H1 (cell line): ENCODE results near the gene HRH3. TPM values are rescaled to one million over a fixed set of nuclear protein-coding genes. Genes with fewer than 3 reads are reported as not detected.

Experiments
- CTCF ChIA-PET: fragments of 300-600 bp; sonication (Branson Sonifier 250); formaldehyde crosslinking; loops from one replicate; lab custom pipeline; 2021; ENCODE audit not compliant: partially characterized antibody; lab: Charles Lee
- POLR2A ChIA-PET: fragments of 300-600 bp; sonication (Branson Sonifier 250); formaldehyde crosslinking; loops from one replicate; lab custom pipeline; 2021; ENCODE audit warnings: inconsistent platforms; ENCODE audit not compliant: partially characterized antibody; lab: Charles Lee
- DNase-seq, 2 experiments: peaks; one replicate each; pipeline versions ENCODE4 v3.0.0 to v3.0.0-alpha.2; 2010 to 2022; ENCODE audit warnings: low spot score in 2 of 2, low read depth in 1 of 2, mixed read lengths in 1 of 2
- FAIRE-seq: peaks from 2 replicates; lab custom pipeline; 2011; peaks lifted over from hg19 to GRCh38; lab: Jason Lieb, UNC
- H2AFZ ChIP-seq: 2 replicates; pipeline ENCODE4 v1.8.1; 2012; ENCODE audit warnings: low read length, inconsistent platforms
- H2AK5ac ChIP-seq: 2 replicates; pipeline ENCODE4 v1.6.1; 2013; ENCODE audit warnings: low read depth, low read length
- H2BK120ac ChIP-seq: replicated peaks from 2 replicates; pipeline ENCODE3; 2013; ENCODE audit warnings: low read depth, low read length, inconsistent platforms
- H2BK12ac ChIP-seq: 2 replicates; pipeline ENCODE4 v1.6.1; 2013; ENCODE audit warnings: low read depth, low read length
- H2BK15ac ChIP-seq: 2 replicates; pipeline ENCODE4 v1.6.1; 2013; ENCODE audit warnings: low read length
- H2BK20ac ChIP-seq: 2 replicates; pipeline ENCODE4 v1.6.1; 2013; ENCODE audit warnings: low read length
- H2BK5ac ChIP-seq: 2 replicates; pipeline ENCODE4 v1.6.1; 2013; ENCODE audit warnings: low read depth, low read length
- H3K14ac ChIP-seq: 2 replicates; pipeline ENCODE4 v1.6.1; 2013; ENCODE audit warnings: inconsistent platforms; ENCODE audit not compliant: insufficient read length
- H3K18ac ChIP-seq: 2 replicates; pipeline ENCODE4 v1.6.1; 2013; ENCODE audit warnings: low read length; ENCODE audit errors: extremely low read depth
- H3K23ac ChIP-seq: 2 replicates; pipeline ENCODE4 v1.6.1; 2013; ENCODE audit warnings: inconsistent platforms; ENCODE audit not compliant: insufficient read length
- H3K23me2 ChIP-seq: 2 replicates; pipeline ENCODE4 v1.6.1; 2013; ENCODE audit warnings: low read depth, low read length
- H3K27ac ChIP-seq: 2 replicates; pipeline ENCODE4 v1.6.1; 2011; ENCODE audit warnings: low read depth, low read length, inconsistent platforms
- H3K27me3 ChIP-seq, 4 experiments: replicated peaks in 1 of 4; 1 replicate in 1 of 4; 2 replicates in 3 of 4; pipeline versions ENCODE4 v1.6.1 to v1.8.1; 2011 to 2013; ENCODE audit warnings: low read length in 3 of 4, mild to moderate bottlenecking in 3 of 4, inconsistent platforms in 2 of 4, mixed read lengths in 2 of 4, moderate library complexity in 1 of 4; ENCODE audit not compliant: control insufficient read depth in 3 of 4, insufficient read depth in 3 of 4; ENCODE audit errors: extremely low read depth in 1 of 4
- H3K36me3 ChIP-seq, 4 experiments: 2 replicates each; pipeline versions ENCODE4 v1.6.1 to v1.8.1; 2011 to 2013; ENCODE audit warnings: mild to moderate bottlenecking in 4 of 4, low read length in 3 of 4, moderate library complexity in 2 of 4, control low read depth in 1 of 4, inconsistent platforms in 1 of 4; ENCODE audit not compliant: insufficient read depth in 4 of 4, control insufficient read depth in 2 of 4
- H3K4ac ChIP-seq: replicated peaks from 2 replicates; pipeline ENCODE3; 2013; ENCODE audit warnings: low read length, low read depth, mixed read lengths, inconsistent platforms; ENCODE audit not compliant: insufficient read length
- H3K4me1 ChIP-seq, 4 experiments: replicated peaks in 1 of 4; 1 replicate in 1 of 4; 2 replicates in 3 of 4; pipeline versions ENCODE4 v1.6.1 to v1.8.1; 2011 to 2013; ENCODE audit warnings: low read length in 3 of 4, inconsistent platforms in 2 of 4, mixed read lengths in 1 of 4; ENCODE audit not compliant: insufficient read depth in 4 of 4, control insufficient read depth in 3 of 4
- H3K4me2 ChIP-seq, 2 experiments: 2 replicates each; pipeline versions ENCODE4 v1.6.1 to v1.8.1; 2011 to 2013; ENCODE audit warnings: low read depth in 2 of 2, low read length in 2 of 2, control low read depth in 1 of 2, inconsistent platforms in 1 of 2, mild to moderate bottlenecking in 1 of 2; ENCODE audit not compliant: insufficient read depth in 1 of 2
- H3K4me3 ChIP-seq, 4 experiments: fragments of 200-600, 300-600 bp in 1 of 4; sonication (generic), shearing (Covaris generic), sonication (Bioruptor Twin) in 1 of 4; 2 replicates each; pipeline versions ENCODE4 v1.5.1 to v1.8.1; 2011 to 2016; ENCODE audit warnings: low read length in 4 of 4, low read depth in 3 of 4, control low read depth in 2 of 4, inconsistent platforms in 2 of 4, mild to moderate bottlenecking in 2 of 4, mixed read lengths in 1 of 4, moderate library complexity in 1 of 4; ENCODE audit not compliant: insufficient read depth in 2 of 4; ENCODE audit errors: extremely low read depth in 1 of 4
- H3K56ac ChIP-seq: replicated peaks from 2 replicates; pipeline ENCODE3; 2013; ENCODE audit warnings: low read depth, mild to moderate bottlenecking, mixed read lengths, low read length, inconsistent platforms; ENCODE audit not compliant: insufficient read length
- H3K79me1 ChIP-seq: 2 replicates; pipeline ENCODE4 v1.6.1; 2013; ENCODE audit warnings: low read depth, low read length, control low read depth
- H3K79me2 ChIP-seq, 2 experiments: 2 replicates each; pipeline versions ENCODE4 v1.6.1 to v1.8.1; 2012 to 2013; ENCODE audit warnings: low read length in 2 of 2, mild to moderate bottlenecking in 2 of 2, inconsistent platforms in 1 of 2; ENCODE audit not compliant: insufficient read depth in 2 of 2, control insufficient read depth in 1 of 2
- H3K9ac ChIP-seq, 4 experiments: replicated peaks in 1 of 4; 1 replicate in 1 of 4; 2 replicates in 3 of 4; pipeline versions ENCODE4 v1.6.1 to v1.8.1; 2011 to 2013; ENCODE audit warnings: low read depth in 3 of 4, low read length in 3 of 4, control low read depth in 2 of 4, mild to moderate bottlenecking in 2 of 4, moderate library complexity in 2 of 4, inconsistent platforms in 1 of 4; ENCODE audit errors: extremely low read depth in 1 of 4
- H3K9me3 ChIP-seq, 2 experiments: 2 replicates each; pipeline versions ENCODE4 v1.6.1 to v1.8.1; 2012 to 2013; ENCODE audit warnings: mild to moderate bottlenecking in 2 of 2, moderate library complexity in 2 of 2, control low read depth in 1 of 2, inconsistent platforms in 1 of 2, low read depth in 1 of 2, low read length in 1 of 2, mixed read lengths in 1 of 2; ENCODE audit not compliant: insufficient read depth in 2 of 2
- H4K20me1 ChIP-seq, 2 experiments: replicated peaks in 1 of 2; 2 replicates each; pipeline versions ENCODE3 to v1.8.1; 2011 to 2013; ENCODE audit warnings: inconsistent platforms in 2 of 2, low read length in 2 of 2, mild to moderate bottlenecking in 1 of 2; ENCODE audit not compliant: insufficient read depth in 2 of 2, control insufficient read depth in 1 of 2
- H4K5ac ChIP-seq: 2 replicates; pipeline ENCODE4 v1.6.1; 2013; ENCODE audit warnings: low read length, low read depth, mixed read lengths, inconsistent platforms; ENCODE audit not compliant: insufficient read length
- H4K8ac ChIP-seq: 2 replicates; pipeline ENCODE4 v1.8.0; 2013; ENCODE audit warnings: mild to moderate bottlenecking, moderate library complexity, low read length, inconsistent platforms; ENCODE audit not compliant: insufficient read depth; ENCODE audit errors: extremely low read depth
- H4K91ac ChIP-seq: replicated peaks from 2 replicates; pipeline ENCODE3; 2013; ENCODE audit warnings: low read length, mixed read lengths, inconsistent platforms; ENCODE audit not compliant: insufficient read length
- CEBPB ChIP-seq: IDR thresholded peaks from 2 replicates; pipeline ENCODE4 v1.6.1; 2012; ENCODE audit warnings: low read depth, low read length
- GABPA ChIP-seq: IDR thresholded peaks from 2 replicates; pipeline ENCODE4 v1.6.1; 2011; ENCODE audit warnings: mild to moderate bottlenecking, low read length, moderate library complexity, borderline replicate concordance; ENCODE audit not compliant: insufficient read depth
- JUN ChIP-seq: IDR thresholded peaks from 2 replicates; pipeline ENCODE4 v1.6.1; 2011; ENCODE audit warnings: low read depth, mild to moderate bottlenecking, improper control_type of control experiment, low read length
- RFX5 ChIP-seq: IDR thresholded peaks from 2 replicates; pipeline ENCODE4 v1.6.1; 2011; ENCODE audit warnings: low read depth, low read length, improper control_type of control experiment, borderline replicate concordance
- RXRA ChIP-seq: IDR thresholded peaks from 2 replicates; pipeline ENCODE4 v1.6.1; 2011; ENCODE audit warnings: low read depth, mild to moderate bottlenecking, low read length, moderate library complexity; ENCODE audit not compliant: insufficient read depth
- SUZ12 ChIP-seq: fragments of 200-600 bp; sonication (generic); IDR thresholded peaks from 2 replicates; pipeline ENCODE4 v1.6.1; 2012; ENCODE audit warnings: mild to moderate bottlenecking, inconsistent platforms, low read length, moderate library complexity, mixed read lengths
- TAF1 ChIP-seq: IDR thresholded peaks from 2 replicates; pipeline ENCODE4 v1.6.1; 2011; ENCODE audit warnings: mild to moderate bottlenecking, low read depth, low read length
- WGBS, 2 experiments: shearing (Covaris generic) in 1 of 2; methylation state at CpG; one replicate each; pipeline versions ENCODE4 v1.1.6 to v1.1.7; 2013 to 2015; ENCODE audit warnings: low lambda C conversion rate in 2 of 2, mixed read lengths in 2 of 2, inconsistent platforms in 1 of 2, low coverage in 1 of 2, missing lambda C conversion rate in 1 of 2; ENCODE audit not compliant: insufficient replicate concordance in 2 of 2, insufficient coverage in 1 of 2, insufficient read length in 1 of 2; ENCODE audit errors: extremely low coverage in 1 of 2, missing lambda C conversion rate in 1 of 2; 5-methylcytosine and 5-hydroxymethylcytosine counted together
- polyA plus RNA-seq, 7 experiments: library from polyadenylated mRNA; depleted of rRNA in 3 of 7; stranded (reverse) in 5 of 7; unstranded in 2 of 7; fragments of >200 nt in 5 of 7; fragments of 200-250 nt in 2 of 7; gene quantifications; 1 replicate in 5 of 7; 2 replicates in 1 of 7; 4 replicates in 1 of 7; pipeline versions ENCODE4 v1.2.1 to v1.2.3, GENCODE V29; 2011 to 2013; ENCODE audit warnings: missing spikeins in 2 of 7, mixed read lengths in 2 of 7
- total RNA-seq: library from RNA; stranded (reverse); fragmentation: NEBNext Ultra II Directional; extraction: Animal tissue kit (Norgen Biotek cat#: 25700); gene quantifications from 2 replicates; pipeline ENCODE4 v1.2.1, GENCODE V29; 2021
- TF ChIP-seq, protein P1 (sequence below): IDR thresholded peaks from 2 replicates; pipeline ENCODE4 v1.6.1; 2011; ENCODE audit warnings: low read length, improper control_type of control experiment

HRH3 gene
- total and polyA plus RNA-seq, 2 of the 8 experiments (the other 6 are each of a cell fraction or from before 2014, with no cell fraction given): 2.0 to 4.5 TPM

DNA sequence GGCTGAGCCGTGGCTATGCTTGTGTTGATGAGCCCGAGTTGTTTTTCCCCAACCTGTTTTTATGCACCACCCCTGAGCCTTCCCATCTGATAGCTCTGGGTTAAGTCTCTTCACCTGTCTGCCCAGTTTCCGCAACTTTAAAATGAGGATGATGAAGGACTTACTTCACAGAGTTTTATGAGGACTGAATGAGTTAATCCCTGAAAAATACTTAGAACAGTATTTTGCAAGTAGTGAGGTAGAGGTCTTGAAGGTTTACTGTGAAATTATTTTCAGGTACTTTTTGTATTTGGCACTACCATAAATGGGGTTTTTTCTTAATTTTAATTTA is 34.0 kb downstream of the HRH3 start:
- Histone ChIP-seq H3K9me3 (no peaks in the 10 kb centered on the region), H2AK5ac (no peak overlapping the region), H2BK5ac (no peak overlapping the region), H3K79me2 (peaks cover 6 to 34% of the 10 kb centered on the region in 2 experiments; a peak in 3 of 4 replicates), H3K23me2 (peaks cover 3% of the 10 kb centered on the region), H3K27ac (no peak overlapping the region), H2BK120ac (no peak overlapping the region), H3K27me3 (no peaks in the 10 kb centered on the region), H3K4me2 (no peak overlapping the region), H3K4me3 (no peak overlapping the region), H3K56ac (no peak overlapping the region), H2BK12ac (no peak overlapping the region), H3K79me1 (peaks cover 13% of the 10 kb centered on the region; the same call in 1 of the 2 replicates), H4K20me1 (peaks cover 4% of the 10 kb centered on the region in 2 experiments), H2BK20ac (no peak overlapping the region), H3K36me3 (no peaks in the 10 kb centered on the region; a peak in 1 of 8 replicates), H4K8ac (no peak overlapping the region), H3K4me1 (peaks cover 0 to 5% (median 1%) of the 10 kb centered on the region in 4 experiments; a peak in 3 of 7 replicates), H2BK15ac (no peak overlapping the region), H3K9ac (no peak overlapping the region; a peak in 1 of 7 replicates), H3K23ac (no peak overlapping the region), H4K91ac (no peak overlapping the region), H2AFZ (no peak overlapping the region), H3K4ac (no peak overlapping the region), H4K5ac (no peak overlapping the region), H3K18ac (no peak overlapping the region), H3K14ac (no peak overlapping the region)
- TF ChIP-seq RXRA: no peak
- no peak for TF ChIP-seq SUZ12
- no peak for TF ChIP-seq CEBPB
- TF ChIP-seq, protein P1, sequence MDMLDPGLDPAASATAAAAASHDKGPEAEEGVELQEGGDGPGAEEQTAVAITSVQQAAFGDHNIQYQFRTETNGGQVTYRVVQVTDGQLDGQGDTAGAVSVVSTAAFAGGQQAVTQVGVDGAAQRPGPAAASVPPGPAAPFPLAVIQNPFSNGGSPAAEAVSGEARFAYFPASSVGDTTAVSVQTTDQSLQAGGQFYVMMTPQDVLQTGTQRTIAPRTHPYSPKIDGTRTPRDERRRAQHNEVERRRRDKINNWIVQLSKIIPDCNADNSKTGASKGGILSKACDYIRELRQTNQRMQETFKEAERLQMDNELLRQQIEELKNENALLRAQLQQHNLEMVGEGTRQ: no peak
- no peak for TF ChIP-seq RFX5
- TF ChIP-seq GABPA: no peak
- TF ChIP-seq JUN: no peak
- TF ChIP-seq TAF1: no peak
- CTCF ChIA-PET: no interaction called here
- FAIRE-seq: no peak
- POLR2A ChIA-PET: no interaction called here
- no peak for DNase-seq
- WGBS, 2 experiments: 88% methylated on average over 3 of the region's 3 CpGs; no CpG with 5 or more reads in 1 of the 2 experiments
